HG02678 (cell line): ENCODE measurements around the gene NTSR1.

Source experiments
- ATAC-seq: cut with Tn5 transposase; IDR thresholded peaks from one replicate; pipeline ENCODE4 v1.9.1; 2021; ENCODE audit warnings: mild to moderate bottlenecking, moderate library complexity; ENCODE audit not compliant: unreplicated experiment

Gene NTSR1

DNA sequence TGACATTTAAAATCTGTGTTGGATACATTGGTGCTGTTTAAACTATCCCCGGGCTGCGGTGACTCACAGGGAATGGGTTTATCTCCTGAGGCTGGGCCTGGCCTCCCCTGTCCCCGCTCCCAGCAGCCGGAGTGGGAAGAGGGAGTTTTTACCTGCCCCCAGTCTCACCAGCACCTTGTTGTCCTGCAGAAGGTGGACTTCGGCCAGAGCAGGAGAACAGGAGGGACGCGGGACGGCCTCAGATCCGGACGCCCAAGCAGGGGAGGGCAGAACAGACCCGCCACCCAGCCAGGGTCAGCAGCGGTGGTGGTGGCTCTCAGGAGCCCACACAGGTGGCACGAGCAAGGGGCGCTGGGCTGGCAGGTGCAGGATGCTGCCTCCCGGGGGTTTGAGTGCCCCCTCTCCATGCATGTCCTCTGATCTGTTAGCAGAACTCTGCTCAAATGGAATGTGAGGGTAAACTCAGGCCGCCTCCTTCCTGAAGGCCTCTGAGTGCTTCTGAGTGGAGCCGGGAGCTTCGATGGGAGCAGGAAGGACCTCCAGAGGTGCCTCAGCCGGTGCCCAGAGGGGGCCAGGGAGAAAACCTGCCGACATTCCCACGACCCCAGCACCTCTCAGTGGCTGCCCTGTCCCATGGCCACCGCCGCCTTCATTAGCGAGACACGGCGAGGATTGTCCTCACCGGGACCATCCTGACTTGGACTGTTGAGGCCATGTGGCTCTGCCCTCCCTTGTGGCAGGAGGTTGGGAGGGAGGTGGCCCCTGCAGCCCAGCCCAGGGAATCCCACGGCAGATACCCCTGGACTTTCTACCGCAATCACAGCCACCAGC, 44.2 kb downstream of the NTSR1 start:
- no peak for ATAC-seq

- no peak for ATAC-seq
Measured at GRCh38 chr20:62753626-62754025, 45.0 kb downstream of the NTSR1 start.

DNA sequence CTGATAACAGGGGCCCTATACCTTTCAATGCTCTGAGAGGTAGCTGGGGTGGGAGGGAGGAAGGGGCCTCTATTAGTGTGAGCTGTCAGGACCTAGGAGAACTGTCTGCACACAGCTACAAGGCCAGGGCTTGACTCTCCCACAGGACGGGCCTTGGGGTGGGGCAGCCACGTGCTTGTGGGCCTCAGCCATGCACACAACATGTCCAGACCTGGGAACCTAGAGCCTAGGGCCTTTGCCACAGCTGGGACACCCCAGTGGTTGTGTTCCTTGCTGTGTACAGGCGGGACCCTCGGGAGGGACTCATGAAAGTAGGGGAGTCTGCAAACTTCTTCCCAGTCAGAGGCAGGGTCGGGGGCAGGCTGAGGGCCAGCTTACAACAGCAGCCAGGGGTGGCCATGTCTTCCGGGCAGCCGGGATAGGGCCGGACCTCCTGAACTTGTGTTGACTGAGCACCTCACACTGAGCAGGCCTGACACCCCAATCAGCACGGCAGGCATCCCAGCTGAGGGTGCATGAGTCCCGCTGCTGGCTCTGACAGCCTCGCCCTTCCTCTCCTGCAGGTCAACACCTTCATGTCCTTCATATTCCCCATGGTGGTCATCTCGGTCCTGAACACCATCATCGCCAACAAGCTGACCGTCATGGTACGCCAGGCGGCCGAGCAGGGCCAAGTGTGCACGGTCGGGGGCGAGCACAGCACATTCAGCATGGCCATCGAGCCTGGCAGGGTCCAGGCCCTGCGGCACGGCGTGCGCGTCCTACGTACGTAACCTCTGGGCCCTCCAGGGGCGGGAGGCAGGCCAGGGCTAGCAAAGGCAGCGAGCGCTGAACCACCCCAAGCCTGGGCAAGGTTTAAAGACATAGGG, 45.7 kb downstream of the NTSR1 start:
- no peak for ATAC-seq

GRCh38 chr20:62754991-62755356, 46.3 kb downstream of the NTSR1 start:
- no peak for ATAC-seq

DNA sequence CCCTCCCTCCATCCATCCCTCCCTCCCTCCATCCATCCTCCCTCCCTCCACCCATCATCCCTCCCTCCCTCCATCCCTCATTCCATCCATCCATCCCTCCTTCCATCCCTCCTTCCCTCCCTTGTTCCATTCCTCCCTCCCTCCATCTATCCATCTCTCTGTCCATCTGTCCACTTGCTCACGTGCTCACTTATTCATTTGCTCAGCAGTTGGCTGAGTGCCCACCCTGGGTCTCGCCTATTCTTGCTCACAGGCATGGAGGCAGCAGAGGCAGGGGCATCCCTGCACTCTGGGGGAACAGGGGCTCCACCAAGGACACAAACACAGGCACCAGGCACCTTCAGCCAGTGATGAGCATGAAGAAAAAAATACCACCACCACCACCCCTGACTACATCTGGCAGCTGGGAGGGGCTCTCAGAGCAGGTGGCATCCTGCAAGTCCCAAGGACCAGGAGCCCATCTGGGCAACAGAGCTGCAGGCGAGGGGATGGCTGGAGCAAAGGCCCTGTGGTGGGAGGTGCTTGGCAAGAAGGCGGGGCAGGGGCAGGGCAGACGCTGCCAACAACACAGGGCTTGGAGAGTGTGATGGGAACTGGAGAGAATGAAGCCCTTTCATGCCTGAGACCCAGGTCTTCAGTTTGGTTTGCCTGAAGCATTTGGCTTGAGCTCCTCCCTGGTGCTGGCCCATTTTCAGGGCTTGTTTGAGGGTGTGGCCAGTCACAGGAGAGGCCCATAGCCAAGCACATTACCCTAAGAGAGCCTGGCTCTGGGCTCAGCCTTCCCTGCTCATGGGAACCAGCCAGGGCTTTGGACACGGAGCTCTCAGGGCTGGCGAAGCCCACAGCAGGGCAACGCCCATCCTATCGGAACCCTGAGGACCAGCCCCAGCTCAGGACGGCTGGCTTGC, 47.4 kb downstream of the NTSR1 start:
- ATAC-seq = no peak

DNA sequence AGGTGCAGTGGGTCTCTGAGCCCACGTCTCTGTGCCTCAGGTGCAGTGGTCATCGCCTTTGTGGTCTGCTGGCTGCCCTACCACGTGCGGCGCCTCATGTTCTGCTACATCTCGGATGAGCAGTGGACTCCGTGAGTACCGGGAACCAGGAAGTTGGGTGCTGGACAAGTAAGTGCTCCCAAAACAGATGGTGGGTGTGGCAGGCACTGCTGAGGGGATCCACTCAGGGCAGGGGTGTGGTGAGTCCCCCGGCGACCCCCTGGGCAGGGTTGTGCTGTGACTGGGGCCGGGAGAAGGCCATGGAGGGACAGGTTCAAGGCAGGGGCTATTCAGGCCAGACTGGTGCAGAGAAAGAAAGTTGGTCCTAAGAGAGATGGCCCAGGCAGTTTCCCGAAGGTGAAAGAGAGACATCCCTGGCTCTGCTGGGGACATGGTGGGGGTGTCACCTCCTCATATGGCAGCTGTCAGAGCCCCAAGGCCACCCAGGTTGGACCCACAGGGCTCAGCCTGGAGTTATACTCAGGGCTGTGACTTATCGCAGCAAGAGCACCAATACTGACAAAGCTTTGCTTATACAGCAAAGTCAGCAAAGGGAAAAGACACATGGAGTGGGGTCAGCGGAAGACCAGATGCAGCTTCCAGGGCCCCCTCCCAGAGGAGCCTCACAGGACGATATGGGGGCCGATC, 49.7 kb downstream of the NTSR1 start:
- no peak for ATAC-seq

GRCh38 chr20:62759981-62760431, 51.4 kb downstream of the NTSR1 start:
- ATAC-seq = no peak

GRCh38 chr20:62760471-62760855, 51.8 kb downstream of the NTSR1 start:
- ATAC-seq = no peak

DNA sequence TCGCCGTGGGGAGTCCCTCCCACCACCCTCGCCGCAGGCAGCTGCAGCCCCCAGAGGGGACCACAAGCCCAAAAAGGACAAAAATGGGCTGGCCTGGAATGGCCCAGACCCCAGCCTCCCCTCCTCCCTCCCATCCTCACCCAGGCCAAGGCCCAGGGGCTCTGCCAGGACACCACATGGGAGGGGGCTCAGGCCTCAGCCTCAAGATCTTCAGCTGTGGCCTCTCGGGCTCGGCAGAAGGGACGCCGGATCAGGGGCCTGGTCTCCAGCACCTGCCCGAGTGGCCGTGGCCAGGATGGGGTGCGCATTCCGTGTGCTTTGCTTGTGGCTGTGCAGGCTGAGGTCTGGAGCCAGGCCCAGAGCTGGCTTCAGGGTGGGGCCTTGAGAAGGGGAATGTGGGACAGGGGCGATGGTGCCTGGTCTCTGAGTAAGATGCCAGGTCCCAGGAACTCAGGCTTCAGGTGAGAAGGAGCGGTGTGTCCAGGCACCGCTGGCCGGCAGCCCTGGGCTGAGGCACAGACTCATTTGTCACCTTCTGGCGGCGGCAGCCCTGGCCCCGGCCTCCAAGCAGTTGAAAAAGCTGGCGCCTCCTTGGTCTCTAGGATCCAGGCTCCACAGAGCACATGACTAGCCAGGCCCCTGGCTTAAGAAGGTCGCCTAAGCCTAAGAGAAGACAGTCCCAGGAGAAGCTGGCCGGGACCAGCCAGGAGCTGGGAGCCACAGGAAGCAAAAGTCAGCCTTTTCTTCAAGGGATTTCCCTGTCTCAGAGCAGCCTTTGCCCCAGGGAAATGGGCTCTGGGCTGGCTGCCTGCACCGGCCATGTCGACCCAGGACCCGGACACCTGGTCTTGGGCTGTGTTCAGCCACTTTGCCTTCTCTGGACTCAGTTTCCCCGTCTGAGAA, 52.5 kb downstream of the NTSR1 start:
- no peak for ATAC-seq

- ATAC-seq = no peak
Measured at GRCh38 chr20:62761759-62762131, 53.1 kb downstream of the NTSR1 start.

DNA sequence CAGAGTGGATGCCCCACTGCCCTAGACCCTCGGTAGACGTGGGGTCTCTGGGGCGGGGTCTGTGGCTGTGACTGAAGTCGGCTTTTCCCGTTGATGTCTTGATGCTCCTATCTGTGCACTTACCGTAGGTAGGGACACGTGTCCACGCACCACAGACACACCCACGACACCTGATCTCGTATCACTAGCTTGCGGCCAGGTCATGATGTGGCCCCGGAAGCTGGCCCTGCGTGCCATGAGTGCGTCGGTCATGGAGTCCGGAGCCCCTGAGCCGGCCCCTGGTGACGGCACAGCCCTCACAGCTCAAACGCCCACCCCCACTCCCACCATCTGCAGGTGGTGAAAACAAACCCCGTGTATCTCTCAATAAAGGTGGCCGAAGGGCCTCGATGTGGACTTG, 53.7 kb downstream of the NTSR1 start:
- no peak for ATAC-seq

DNA sequence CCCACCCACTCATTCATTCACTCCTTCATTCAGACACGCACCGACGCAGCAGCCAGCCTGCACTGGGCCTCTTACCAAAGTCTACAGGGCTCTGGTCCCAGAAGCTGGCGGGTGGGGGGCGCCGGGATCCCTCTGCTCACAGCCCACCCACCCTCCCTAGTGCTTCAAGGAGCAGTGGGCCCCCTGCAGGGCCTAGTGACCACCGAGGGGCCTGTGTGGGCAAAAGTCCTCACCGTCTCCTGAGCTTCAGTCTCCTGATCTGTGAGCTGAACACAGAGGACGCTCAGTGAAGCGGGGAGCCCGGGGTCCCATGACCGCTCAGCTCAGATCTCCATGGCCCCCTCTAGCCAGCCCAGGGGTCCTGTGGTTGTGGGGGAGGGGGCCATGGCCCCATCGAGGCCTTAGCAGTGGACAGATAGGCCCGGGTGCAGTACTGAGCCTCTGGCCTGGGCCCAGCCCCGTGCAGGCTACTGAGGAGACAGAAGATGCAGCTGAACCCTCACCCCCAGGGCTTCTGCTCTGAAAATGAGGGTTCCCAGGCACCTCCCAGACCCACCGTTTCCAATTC, 54.2 kb downstream of the NTSR1 start:
- no peak for ATAC-seq

DNA sequence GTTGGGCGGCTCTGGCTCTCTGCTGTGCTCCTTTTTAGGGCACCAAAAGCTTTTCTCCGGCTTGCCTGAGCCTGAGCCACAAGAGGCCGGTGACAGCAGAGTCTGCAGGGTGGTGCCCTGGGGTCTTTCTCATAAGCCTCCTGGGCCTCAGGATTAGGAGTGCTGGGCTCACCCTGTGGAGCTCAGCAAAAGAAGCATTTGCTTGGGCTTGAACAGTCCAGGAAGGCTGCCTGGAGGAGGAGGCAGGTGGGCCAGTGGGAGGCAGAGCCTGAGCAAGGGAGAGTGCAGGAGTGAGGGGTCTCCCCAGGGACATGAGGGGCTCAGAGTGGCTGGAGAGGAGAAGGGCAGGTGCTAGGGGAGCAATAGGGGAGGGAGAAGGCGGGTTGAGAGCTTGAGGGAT, 54.8 kb downstream of the NTSR1 start:
- ATAC-seq = no peak

DNA sequence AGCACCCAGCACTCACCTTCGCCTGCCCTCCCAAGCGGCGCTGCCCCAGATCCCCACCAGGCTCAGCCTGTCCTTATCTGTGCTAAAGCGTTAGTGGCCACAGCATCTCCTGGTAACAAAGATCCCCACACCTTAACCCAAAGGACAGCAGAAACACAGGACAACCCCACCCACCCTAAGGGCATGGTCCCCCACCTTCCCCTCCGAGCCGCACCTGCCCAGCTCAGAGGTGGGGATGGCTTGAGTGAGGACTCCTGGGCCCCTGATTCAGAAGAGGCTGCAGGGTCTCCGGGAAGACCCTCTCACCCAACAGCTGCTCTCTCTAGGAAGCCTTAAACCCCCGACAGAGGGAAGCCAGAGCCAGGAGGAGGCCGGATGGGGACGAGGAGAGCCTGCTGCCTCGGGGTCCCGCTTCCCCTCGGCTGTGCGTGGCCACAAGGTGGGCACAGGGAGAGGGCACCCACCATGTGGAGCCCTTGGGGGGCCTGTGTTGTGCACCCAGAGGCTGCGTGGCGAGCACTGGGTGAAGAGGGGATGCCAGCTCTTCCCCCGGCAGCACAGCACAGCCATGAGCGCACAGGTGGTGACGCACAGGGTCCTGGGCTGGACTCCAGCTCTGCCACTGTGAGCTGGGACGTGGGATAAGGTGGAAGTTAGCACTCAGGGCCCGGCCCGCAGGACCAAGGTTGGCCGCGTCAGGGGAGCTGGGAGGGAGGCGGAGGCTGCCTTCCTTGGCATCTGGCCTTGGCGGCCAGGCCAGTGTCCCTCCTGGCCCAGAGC, 55.7 kb downstream of the NTSR1 start:
- ATAC-seq = no peak

DNA sequence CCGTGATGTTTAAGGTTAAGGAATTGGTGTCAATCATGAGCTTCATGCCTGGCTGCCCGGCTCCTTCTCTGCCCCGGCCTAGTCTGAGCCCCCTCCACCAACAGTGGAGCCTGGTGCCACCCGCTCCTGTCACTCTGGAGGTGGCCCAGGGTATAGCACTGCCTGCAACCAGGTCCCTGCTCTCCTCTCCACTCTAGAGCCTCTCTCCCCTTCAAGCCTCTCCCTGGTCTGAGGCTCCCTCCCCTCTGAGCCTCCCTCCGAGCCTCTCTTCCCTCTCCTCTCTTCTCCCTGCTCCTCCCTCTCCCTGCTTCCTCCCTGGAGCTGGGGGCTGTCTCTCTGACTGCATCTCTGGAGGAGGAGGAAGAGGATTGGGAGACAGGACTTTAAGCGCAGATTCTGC, 56.4 kb downstream of the NTSR1 start:
- ATAC-seq = no peak

DNA sequence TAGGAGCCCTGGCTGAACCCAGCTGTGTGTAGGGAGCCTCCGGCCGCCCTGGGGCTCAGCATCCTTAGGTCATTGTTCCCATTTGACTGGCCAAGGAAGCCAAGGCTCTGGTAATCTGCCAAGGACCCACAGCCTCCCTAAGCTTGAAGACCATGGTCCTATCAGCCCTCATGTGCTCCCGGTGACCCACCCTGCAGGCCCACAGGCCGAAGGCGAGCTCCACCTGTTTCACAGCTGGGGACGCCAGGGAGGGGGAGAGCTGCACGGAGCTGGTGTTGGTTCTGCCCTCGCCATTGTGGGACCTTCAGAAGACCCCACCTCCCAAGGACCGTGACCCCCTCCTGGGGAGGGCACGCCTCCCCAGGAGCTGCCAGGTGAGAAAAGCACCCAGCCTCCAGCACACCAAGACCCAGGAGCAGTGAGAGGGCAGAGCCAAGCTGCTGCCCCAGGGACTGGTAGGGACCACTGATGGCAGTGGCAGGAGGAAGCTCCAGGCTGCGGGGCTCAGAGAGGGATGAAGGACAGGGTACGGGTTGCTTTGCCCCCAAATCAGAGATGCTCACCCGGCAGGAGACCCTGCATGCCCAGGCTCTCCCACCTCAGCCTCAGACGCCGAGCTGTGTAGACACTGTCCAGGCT, 56.9 kb downstream of the NTSR1 start:
- no peak for ATAC-seq

DNA sequence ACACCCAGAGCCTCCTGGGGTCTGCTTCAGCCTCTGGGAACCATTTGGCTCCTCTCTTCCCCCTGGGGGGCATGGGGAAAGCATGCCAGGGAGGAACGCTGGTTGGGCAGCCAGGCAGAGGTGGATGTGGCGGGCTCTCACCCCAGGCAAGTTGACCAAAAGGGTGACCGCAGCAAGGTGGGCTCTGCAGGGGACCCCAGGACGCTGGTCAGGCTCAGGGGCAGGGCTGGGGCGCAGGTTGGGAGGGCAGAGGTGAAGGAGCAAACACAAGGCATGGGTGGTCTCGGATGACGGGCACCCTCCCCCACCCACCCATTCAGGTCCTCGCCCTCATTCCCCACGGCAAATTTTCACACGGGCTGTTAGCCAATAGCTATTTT, 57.4 kb downstream of the NTSR1 start:
- ATAC-seq = no peak

- ATAC-seq = no peak
Measured at GRCh38 chr20:62766716-62767115, 58.1 kb downstream of the NTSR1 start.
